ENCODE measurements around the gene AGBL4. TPM values are rescaled to one million over a fixed set of nuclear protein-coding genes. Genes with fewer than 3 reads are reported as not detected.

Gene AGBL4
- total RNA-seq, 2 experiments from 2014 or later = not detected

- CTCF ChIA-PET = interaction anchor here (1.1 kb wide), 1 partner anchor 13 kb away, joined by 8 read pairs; no protein-coding TSS in a partner anchor
- Mint-ChIP-seq H3K4me1 (no peaks in the 10 kb centered on the region), H3K27me3 (peaks cover 4% of the 10 kb centered on the region), H3K36me3 (ENCODE audit: low read depth) (no peaks in the 10 kb centered on the region), H3K4me3 (no peak overlapping the region), H3K27ac (no peak overlapping the region), H3K9me3 (peaks cover 2% of the 10 kb centered on the region)
- no peak for DNase-seq
- POLR2A ChIA-PET = no interaction called here
Measured at GRCh38 chr1:48665708-48666407, 1357.9 kb downstream of the AGBL4 start.

- CTCF ChIA-PET = no interaction called here
- Mint-ChIP-seq H3K4me1 (no peaks in the 10 kb centered on the region), H3K36me3 (ENCODE audit: low read depth) (no peaks in the 10 kb centered on the region), H3K9me3 (no peaks in the 10 kb centered on the region), H3K27ac (no peak overlapping the region), H3K27me3 (no peaks in the 10 kb centered on the region), H3K4me3 (no peak overlapping the region)
- POLR2A ChIA-PET = no interaction called here
- DNase-seq = no peak
Measured at GRCh38 chr1:48661726-48662463, 1361.9 kb downstream of the AGBL4 start.

- Mint-ChIP-seq H3K4me3 (no peak overlapping the region), H3K36me3 (ENCODE audit: low read depth) (no peaks in the 10 kb centered on the region), H3K4me1 (no peaks in the 10 kb centered on the region), H3K27me3 (no peaks in the 10 kb centered on the region), H3K27ac (no peak overlapping the region), H3K9me3 (no peaks in the 10 kb centered on the region)
- no peak for DNase-seq
- POLR2A ChIA-PET = no interaction called here
- CTCF ChIA-PET = interaction anchor here (1.2 kb wide), 1 partner anchor 17 kb away, joined by 3 read pairs; no protein-coding TSS in a partner anchor
Measured at GRCh38 chr1:48659801-48660200, 1364.0 kb downstream of the AGBL4 start.

DNA sequence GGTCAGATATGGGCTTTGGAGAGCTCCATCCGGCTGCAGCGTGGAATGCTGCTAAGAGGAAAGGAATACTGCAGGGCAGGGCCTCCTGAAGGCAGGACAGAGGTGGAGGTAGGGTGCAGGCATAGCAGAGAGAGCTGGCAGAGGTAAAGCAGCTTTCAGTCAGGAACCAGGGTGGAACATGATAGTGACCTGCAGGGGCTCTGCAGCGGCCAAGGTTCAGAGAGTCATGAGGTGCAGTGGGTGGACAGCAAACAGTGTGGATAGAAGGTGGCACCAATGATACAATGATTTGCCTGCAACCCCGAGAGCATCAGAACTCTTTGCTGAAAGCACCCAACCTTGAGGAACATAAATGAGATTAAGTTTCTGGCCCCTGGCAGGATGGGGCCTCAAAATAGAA, 1366.3 kb downstream of the AGBL4 start:
- POLR2A ChIA-PET = no interaction called here
- H3K27ac Mint-ChIP-seq = no peak overlapping the region
- no peaks in the 10 kb centered on the region for H3K9me3 Mint-ChIP-seq
- no peaks in the 10 kb centered on the region for H3K4me1 Mint-ChIP-seq
- H3K4me3 Mint-ChIP-seq = no peak overlapping the region
- no peaks in the 10 kb centered on the region for H3K36me3 Mint-ChIP-seq (ENCODE audit: low read depth)
- CTCF ChIA-PET = no interaction called here
- DNase-seq = no peak
- no peaks in the 10 kb centered on the region for H3K27me3 Mint-ChIP-seq

- no peak for DNase-seq
- Mint-ChIP-seq H3K36me3 (ENCODE audit: low read depth) (no peaks in the 10 kb centered on the region), H3K9me3 (no peaks in the 10 kb centered on the region), H3K4me3 (no peak overlapping the region), H3K27me3 (no peaks in the 10 kb centered on the region), H3K4me1 (no peaks in the 10 kb centered on the region), H3K27ac (no peak overlapping the region)
- ChIA-PET POLR2A (no interaction called here), CTCF (no interaction called here)
Measured at GRCh38 chr1:48654606-48655210, 1369.0 kb downstream of the AGBL4 start.

DNA sequence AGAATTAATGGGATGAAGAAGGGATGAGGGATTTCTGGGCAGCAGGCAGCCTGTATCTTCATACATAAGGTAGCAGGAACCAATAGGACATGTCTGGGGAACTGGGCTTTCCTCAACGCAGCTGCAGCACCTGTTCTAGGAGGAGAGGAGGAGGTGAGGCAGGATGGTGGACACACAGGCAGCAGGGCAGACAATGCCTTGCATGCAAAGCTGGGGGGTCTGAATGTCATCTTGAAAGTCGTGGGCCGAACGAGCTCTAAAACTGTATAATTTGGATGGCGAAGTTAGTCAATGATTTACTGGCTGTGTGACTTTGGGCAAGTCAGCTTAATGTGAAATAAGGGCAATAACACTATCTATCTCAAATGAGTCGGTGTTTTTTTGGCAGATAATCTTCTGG, 1371.4 kb downstream of the AGBL4 start:
- Mint-ChIP-seq H3K9me3 (no peaks in the 10 kb centered on the region), H3K27me3 (no peaks in the 10 kb centered on the region), H3K36me3 (ENCODE audit: low read depth) (no peaks in the 10 kb centered on the region), H3K4me3 (no peak overlapping the region), H3K27ac (no peak overlapping the region), H3K4me1 (no peaks in the 10 kb centered on the region)
- POLR2A ChIA-PET = no interaction called here
- no peak for DNase-seq
- CTCF ChIA-PET = no interaction called here

- Mint-ChIP-seq H3K36me3 (ENCODE audit: low read depth) (no peaks in the 10 kb centered on the region), H3K27me3 (no peaks in the 10 kb centered on the region), H3K4me1 (no peaks in the 10 kb centered on the region), H3K27ac (no peak overlapping the region), H3K4me3 (no peak overlapping the region), H3K9me3 (no peaks in the 10 kb centered on the region)
- POLR2A ChIA-PET = no interaction called here
- DNase-seq = no peak
- CTCF ChIA-PET = interaction anchor here (0.7 to 1.0 kb wide), 2 partner anchors 27 to 47 kb away, joined by 3 read pairs; no protein-coding TSS in a partner anchor
Measured at GRCh38 chr1:48649880-48650279, 1373.9 kb downstream of the AGBL4 start.

DNA sequence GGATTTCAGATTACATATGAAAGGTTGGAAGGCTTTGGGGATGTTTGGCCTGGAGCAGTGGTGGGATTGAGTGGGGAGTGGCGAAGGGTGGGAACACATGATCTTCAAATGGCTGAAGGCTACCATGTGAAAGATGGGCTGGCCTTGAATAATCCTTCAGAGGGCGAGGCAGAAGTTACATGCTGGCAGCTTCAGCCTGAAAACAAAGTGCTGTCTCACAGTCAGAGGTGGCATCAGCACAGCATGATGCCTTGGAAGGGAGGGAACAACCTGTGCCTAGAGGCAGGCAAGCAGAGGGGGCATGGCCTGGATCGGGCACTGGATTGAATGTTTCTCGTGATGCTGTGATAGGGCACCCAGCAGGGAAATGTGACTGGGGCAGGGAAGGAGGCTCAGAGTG, 1377.9 kb downstream of the AGBL4 start:
- ChIA-PET CTCF (no interaction called here), POLR2A (no interaction called here)
- DNase-seq = no peak
- H3K27me3 Mint-ChIP-seq = no peaks in the 10 kb centered on the region
- H3K9me3 Mint-ChIP-seq = no peaks in the 10 kb centered on the region
- no peak overlapping the region for H3K27ac Mint-ChIP-seq
- H3K4me1 Mint-ChIP-seq = no peaks in the 10 kb centered on the region
- no peaks in the 10 kb centered on the region for H3K36me3 Mint-ChIP-seq (ENCODE audit: low read depth)
- no peak overlapping the region for H3K4me3 Mint-ChIP-seq

GRCh38 chr1:48644905-48645605, 1378.7 kb downstream of the AGBL4 start:
- no peaks in the 10 kb centered on the region for H3K27me3 Mint-ChIP-seq
- no peaks in the 10 kb centered on the region for H3K9me3 Mint-ChIP-seq
- ChIA-PET CTCF (no interaction called here), POLR2A (no interaction called here)
- H3K36me3 Mint-ChIP-seq (ENCODE audit: low read depth) = no peaks in the 10 kb centered on the region
- no peak overlapping the region for H3K4me3 Mint-ChIP-seq
- no peak overlapping the region for H3K27ac Mint-ChIP-seq
- no peaks in the 10 kb centered on the region for H3K4me1 Mint-ChIP-seq
- DNase-seq = no peak

GRCh38 chr1:48644190-48644900, 1379.4 kb downstream of the AGBL4 start:
- Mint-ChIP-seq H3K4me3 (no peak overlapping the region), H3K27me3 (no peaks in the 10 kb centered on the region), H3K27ac (no peak overlapping the region), H3K9me3 (no peaks in the 10 kb centered on the region), H3K36me3 (ENCODE audit: low read depth) (no peaks in the 10 kb centered on the region), H3K4me1 (no peaks in the 10 kb centered on the region)
- ChIA-PET CTCF (no interaction called here), POLR2A (no interaction called here)
- DNase-seq = no peak

DNA sequence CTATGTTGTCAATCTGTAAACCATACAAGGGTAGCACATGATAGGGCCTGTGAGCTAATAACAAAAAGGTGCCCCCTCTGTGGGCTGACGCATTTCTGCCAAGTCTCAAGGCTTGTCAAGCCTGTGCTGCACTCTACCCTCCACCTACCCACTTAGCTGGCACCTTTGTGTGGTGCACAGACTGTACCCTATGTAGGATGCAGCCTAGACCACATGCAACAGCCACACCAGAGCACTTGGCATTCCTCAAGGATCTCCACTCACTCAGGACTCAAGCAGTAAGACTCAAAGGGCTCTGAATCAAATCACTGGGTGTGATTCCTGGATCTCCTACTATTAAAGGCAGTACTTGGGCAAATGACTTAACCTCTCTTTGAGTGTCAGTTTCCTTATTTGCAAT, 1380.6 kb downstream of the AGBL4 start:
- no peak overlapping the region for H3K27ac Mint-ChIP-seq
- H3K36me3 Mint-ChIP-seq (ENCODE audit: low read depth) = no peaks in the 10 kb centered on the region
- no peaks in the 10 kb centered on the region for H3K4me1 Mint-ChIP-seq
- H3K4me3 Mint-ChIP-seq = no peak overlapping the region
- no peak for DNase-seq
- no peaks in the 10 kb centered on the region for H3K27me3 Mint-ChIP-seq
- ChIA-PET POLR2A (no interaction called here), CTCF (no interaction called here)
- no peaks in the 10 kb centered on the region for H3K9me3 Mint-ChIP-seq

- Mint-ChIP-seq H3K4me1 (no peaks in the 10 kb centered on the region), H3K9me3 (no peaks in the 10 kb centered on the region), H3K27me3 (no peaks in the 10 kb centered on the region), H3K27ac (no peak overlapping the region), H3K4me3 (no peak overlapping the region), H3K36me3 (ENCODE audit: low read depth) (no peaks in the 10 kb centered on the region)
- DNase-seq = no peak
- ChIA-PET CTCF (no interaction called here), POLR2A (no interaction called here)
Measured at GRCh38 chr1:48640836-48641492, 1382.8 kb downstream of the AGBL4 start.
